PC-3 (cell line): ENCODE results near the gene KRT73.

Experiments
- EZH2 ChIP-seq: fragments of 300-600 bp; sonication (generic); IDR thresholded peaks from one replicate; pipeline ENCODE4 v1.6.1; 2017; ENCODE audit warnings: antibody characterized with exemption, mild to moderate bottlenecking, low read length; ENCODE audit not compliant: unreplicated experiment
- TF ChIP-seq, protein P1 (sequence below): fragments of 300-600 bp; sonication (generic); conservative IDR thresholded peaks from 2 replicates; pipeline ENCODE4 v1.5.1; 2017; ENCODE audit warnings: antibody characterized with exemption, low read depth, mild to moderate bottlenecking, low read length

DNA sequence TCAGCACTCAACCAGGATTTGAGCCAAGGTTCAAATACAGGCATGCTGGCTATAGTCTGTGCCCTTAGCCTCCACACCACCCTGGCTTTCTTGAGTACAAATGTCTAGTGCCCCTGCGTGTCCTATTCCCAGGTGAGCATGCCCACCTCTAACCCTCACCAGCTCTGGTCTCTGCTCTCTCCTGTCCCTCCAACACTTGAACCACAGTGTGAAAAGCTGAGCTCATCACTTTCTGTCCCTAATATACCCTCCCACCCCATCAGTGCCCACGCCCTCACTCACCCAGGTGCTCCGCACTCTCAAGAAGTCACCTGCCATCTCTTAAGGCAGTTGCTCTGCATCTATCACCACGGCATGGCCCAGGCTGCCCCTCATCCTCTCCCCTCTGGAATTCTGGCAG, 58.4 kb downstream of the KRT73 start:
- TF ChIP-seq, protein P1, sequence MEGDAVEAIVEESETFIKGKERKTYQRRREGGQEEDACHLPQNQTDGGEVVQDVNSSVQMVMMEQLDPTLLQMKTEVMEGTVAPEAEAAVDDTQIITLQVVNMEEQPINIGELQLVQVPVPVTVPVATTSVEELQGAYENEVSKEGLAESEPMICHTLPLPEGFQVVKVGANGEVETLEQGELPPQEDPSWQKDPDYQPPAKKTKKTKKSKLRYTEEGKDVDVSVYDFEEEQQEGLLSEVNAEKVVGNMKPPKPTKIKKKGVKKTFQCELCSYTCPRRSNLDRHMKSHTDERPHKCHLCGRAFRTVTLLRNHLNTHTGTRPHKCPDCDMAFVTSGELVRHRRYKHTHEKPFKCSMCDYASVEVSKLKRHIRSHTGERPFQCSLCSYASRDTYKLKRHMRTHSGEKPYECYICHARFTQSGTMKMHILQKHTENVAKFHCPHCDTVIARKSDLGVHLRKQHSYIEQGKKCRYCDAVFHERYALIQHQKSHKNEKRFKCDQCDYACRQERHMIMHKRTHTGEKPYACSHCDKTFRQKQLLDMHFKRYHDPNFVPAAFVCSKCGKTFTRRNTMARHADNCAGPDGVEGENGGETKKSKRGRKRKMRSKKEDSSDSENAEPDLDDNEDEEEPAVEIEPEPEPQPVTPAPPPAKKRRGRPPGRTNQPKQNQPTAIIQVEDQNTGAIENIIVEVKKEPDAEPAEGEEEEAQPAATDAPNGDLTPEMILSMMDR, result no peak
- TF ChIP-seq EZH2, result no peak
